Measurements from ENCODE around the gene OLFML3.
A peak's percentile ranks its signal among the peaks of the same experiment; 100 is the strongest.

OLFML3 gene

GRCh38 chr1:113975211-113975895, 3.9 kb upstream of the OLFML3 start:
- ATAC-seq (peak; percentile 87), DNase-seq (no peak)
- H3K27me3 Mint-ChIP-seq, result no peaks in the 10 kb centered on the region
- no peak overlapping the region for H3K4me3 Mint-ChIP-seq
- H3K36me3 Mint-ChIP-seq (ENCODE audit: low read depth), result peaks cover 30% of the 10 kb centered on the region
- H3K4me1 Mint-ChIP-seq, result peaks cover 44% of the 10 kb centered on the region
- peak overlapping the region; percentile 1 for H3K27ac Mint-ChIP-seq
- H3K9me3 Mint-ChIP-seq, result no peaks in the 10 kb centered on the region

- Mint-ChIP-seq H3K27me3 (no peaks in the 10 kb centered on the region), H3K9me3 (no peaks in the 10 kb centered on the region), H3K4me3 (no peak overlapping the region), H3K4me1 (peaks cover 44% of the 10 kb centered on the region), H3K36me3 (ENCODE audit: low read depth) (peaks cover 26% of the 10 kb centered on the region), H3K27ac (no peak overlapping the region)
- no peak for DNase-seq
- ATAC-seq, result no peak
These were observed 2.5 kb upstream of the OLFML3 start for GRCh38 chr1:113976609-113977278.

GRCh38 chr1:113977906-113978305, 1.4 kb upstream of the OLFML3 start:
- DNase-seq (no peak), ATAC-seq (no peak)
- peaks cover 43% of the 10 kb centered on the region for H3K4me1 Mint-ChIP-seq
- no peaks in the 10 kb centered on the region for H3K27me3 Mint-ChIP-seq
- H3K4me3 Mint-ChIP-seq, result no peak overlapping the region
- H3K27ac Mint-ChIP-seq, result no peak overlapping the region
- H3K9me3 Mint-ChIP-seq, result no peaks in the 10 kb centered on the region
- H3K36me3 Mint-ChIP-seq (ENCODE audit: low read depth), result peaks cover 16% of the 10 kb centered on the region

- peaks cover 3% of the 10 kb centered on the region for H3K36me3 Mint-ChIP-seq (ENCODE audit: low read depth)
- DNase-seq (no peak), ATAC-seq (no peak)
- peaks cover 38% of the 10 kb centered on the region for H3K4me1 Mint-ChIP-seq
- no peaks in the 10 kb centered on the region for H3K9me3 Mint-ChIP-seq
- no peak overlapping the region for H3K27ac Mint-ChIP-seq
- no peak overlapping the region for H3K4me3 Mint-ChIP-seq
- H3K27me3 Mint-ChIP-seq, result no peaks in the 10 kb centered on the region
These were observed 836 bp downstream of the OLFML3 start for GRCh38 chr1:113980110-113980509.

- DNase-seq, result no peak
- no peak overlapping the region for H3K4me3 Mint-ChIP-seq
- no peak overlapping the region for H3K27ac Mint-ChIP-seq
- no peaks in the 10 kb centered on the region for H3K9me3 Mint-ChIP-seq
- no peak for ATAC-seq
- peaks cover 17% of the 10 kb centered on the region for H3K4me1 Mint-ChIP-seq
- H3K36me3 Mint-ChIP-seq (ENCODE audit: low read depth), result no peaks in the 10 kb centered on the region
- H3K27me3 Mint-ChIP-seq, result no peaks in the 10 kb centered on the region
These were observed 3.0 kb downstream of the OLFML3 start for GRCh38 chr1:113981962-113982931.

GRCh38 chr1:113982949-113983348, 3.7 kb downstream of the OLFML3 start:
- ATAC-seq (no peak), DNase-seq (no peak)
- no peaks in the 10 kb centered on the region for H3K36me3 Mint-ChIP-seq (ENCODE audit: low read depth)
- no peaks in the 10 kb centered on the region for H3K27me3 Mint-ChIP-seq
- H3K4me1 Mint-ChIP-seq, result peaks cover 12% of the 10 kb centered on the region
- H3K4me3 Mint-ChIP-seq, result no peak overlapping the region
- H3K9me3 Mint-ChIP-seq, result no peaks in the 10 kb centered on the region
- H3K27ac Mint-ChIP-seq, result no peak overlapping the region

GRCh38 chr1:113983391-113983790, 4.1 kb downstream of the OLFML3 start:
- Mint-ChIP-seq H3K36me3 (ENCODE audit: low read depth) (no peaks in the 10 kb centered on the region), H3K27ac (no peak overlapping the region), H3K27me3 (no peaks in the 10 kb centered on the region), H3K4me3 (no peak overlapping the region), H3K4me1 (peaks cover 8% of the 10 kb centered on the region), H3K9me3 (no peaks in the 10 kb centered on the region)
- DNase-seq, result no peak
- ATAC-seq, result no peak

GRCh38 chr1:113983826-113984225, 4.6 kb downstream of the OLFML3 start:
- no peak overlapping the region for H3K4me3 Mint-ChIP-seq
- ATAC-seq (no peak), DNase-seq (no peak)
- H3K9me3 Mint-ChIP-seq, result no peaks in the 10 kb centered on the region
- peaks cover 3% of the 10 kb centered on the region for H3K4me1 Mint-ChIP-seq
- H3K27me3 Mint-ChIP-seq, result no peaks in the 10 kb centered on the region
- no peak overlapping the region for H3K27ac Mint-ChIP-seq
- H3K36me3 Mint-ChIP-seq (ENCODE audit: low read depth), result no peaks in the 10 kb centered on the region

GRCh38 chr1:113984710-113985109, 5.4 kb downstream of the OLFML3 start:
- Mint-ChIP-seq H3K4me1 (peaks cover 3% of the 10 kb centered on the region), H3K27me3 (no peaks in the 10 kb centered on the region), H3K27ac (no peak overlapping the region), H3K4me3 (no peak overlapping the region), H3K9me3 (no peaks in the 10 kb centered on the region), H3K36me3 (ENCODE audit: low read depth) (no peaks in the 10 kb centered on the region)
- DNase-seq, result no peak
- ATAC-seq, result no peak

- Mint-ChIP-seq H3K36me3 (ENCODE audit: low read depth) (no peaks in the 10 kb centered on the region), H3K9me3 (no peaks in the 10 kb centered on the region), H3K27me3 (no peaks in the 10 kb centered on the region), H3K4me3 (no peak overlapping the region), H3K27ac (no peak overlapping the region), H3K4me1 (peaks cover 3% of the 10 kb centered on the region)
- DNase-seq, result no peak
- no peak for ATAC-seq
These were observed 7.5 kb downstream of the OLFML3 start for GRCh38 chr1:113986802-113987201.

GRCh38 chr1:113987259-113987658, 8.0 kb downstream of the OLFML3 start:
- Mint-ChIP-seq H3K4me3 (no peak overlapping the region), H3K4me1 (peaks cover 3% of the 10 kb centered on the region), H3K9me3 (no peaks in the 10 kb centered on the region), H3K36me3 (ENCODE audit: low read depth) (no peaks in the 10 kb centered on the region), H3K27ac (no peak overlapping the region), H3K27me3 (no peaks in the 10 kb centered on the region)
- ATAC-seq (no peak), DNase-seq (no peak)

GRCh38 chr1:113990530-113990929, 11.3 kb downstream of the OLFML3 start:
- DNase-seq, result no peak
- Mint-ChIP-seq H3K9me3 (peaks cover 14% of the 10 kb centered on the region), H3K27ac (no peak overlapping the region), H3K4me1 (no peaks in the 10 kb centered on the region), H3K27me3 (no peaks in the 10 kb centered on the region), H3K4me3 (no peak overlapping the region), H3K36me3 (ENCODE audit: low read depth) (peaks cover 6% of the 10 kb centered on the region)
- no peak for ATAC-seq

GRCh38 chr1:113990961-113991360, 11.7 kb downstream of the OLFML3 start:
- H3K9me3 Mint-ChIP-seq, result peaks cover 16% of the 10 kb centered on the region
- H3K4me3 Mint-ChIP-seq, result no peak overlapping the region
- H3K27me3 Mint-ChIP-seq, result no peaks in the 10 kb centered on the region
- H3K27ac Mint-ChIP-seq, result no peak overlapping the region
- no peak for DNase-seq
- peaks cover 6% of the 10 kb centered on the region for H3K36me3 Mint-ChIP-seq (ENCODE audit: low read depth)
- H3K4me1 Mint-ChIP-seq, result no peaks in the 10 kb centered on the region
- no peak for ATAC-seq

GRCh38 chr1:113991467-113991997, 12.3 kb downstream of the OLFML3 start:
- Mint-ChIP-seq H3K27ac (no peak overlapping the region), H3K27me3 (no peaks in the 10 kb centered on the region), H3K36me3 (ENCODE audit: low read depth) (peaks cover 6% of the 10 kb centered on the region), H3K4me3 (no peak overlapping the region), H3K9me3 (peaks cover 16% of the 10 kb centered on the region), H3K4me1 (no peaks in the 10 kb centered on the region)
- no peak for ATAC-seq
- DNase-seq, result no peak

Data from activated naive CD8-positive, alpha-beta T cell treated with anti-CD3 and anti-CD28 coated beads, Interleukin-2, amount 50 U/mL, for 24 hours (primary cell).